A549 (cell line): ENCODE results near the gene MYO15A. TPM values are rescaled to one million over a fixed set of nuclear protein-coding genes. Genes with fewer than 3 reads are reported as not detected.

ENCODE experiments used
- ATAC-seq, 2 experiments: fragments of 200-7000 bp in 1 of 2; fragments of >200 bp in 1 of 2; cut with Nextera tagmentation in 1 of 2; cut with Tn5 transposase in 1 of 2; 3 replicates each; pipeline versions ENCODE4 v1.8.0 to v1.9.1; 2018 to 2020; ENCODE audit warnings: mild to moderate bottlenecking in 1 of 2, moderate library complexity in 1 of 2
- CTCF ChIA-PET: fragments of 300-600 bp; sonication (Branson Sonifier 250); formaldehyde crosslinking; extraction: SDS; loops from one replicate; lab custom pipeline; 2021; ENCODE audit warnings: antibody characterized with exemption, inconsistent platforms; lab: Yijun Ruan, JAX
- POLR2A ChIA-PET: fragments of 350-600 bp; formaldehyde crosslinking; extraction: SDS; loops from one replicate; lab custom pipeline; 2021; ENCODE audit warnings: antibody characterized with exemption, inconsistent platforms; lab: Yijun Ruan, JAX
- DNase-seq, 2 experiments: peaks; one replicate each; pipeline versions ENCODE4 v3.0.0 to v3.0.0-alpha.2; 2011 to 2016; ENCODE audit warnings: low read depth in 1 of 2, low spot score in 1 of 2
- FAIRE-seq: peaks from 2 replicates; lab custom pipeline; 2011; peaks lifted over from hg19 to GRCh38; lab: Jason Lieb, UNC
- H3K27ac ChIP-seq, 2 experiments: fragments of >200 bp; sonication (Bioruptor Twin); formaldehyde crosslinking; 3 replicates each; pipeline ENCODE4 v1.5.1; 2016 to 2017
- H3K4me1 ChIP-seq: fragments of >200 bp; sonication (Bioruptor Twin); formaldehyde crosslinking; 3 replicates; pipeline ENCODE4 v1.6.1; 2016
- H3K4me2 ChIP-seq: fragments of >200 bp; sonication (Bioruptor Twin); formaldehyde crosslinking; 3 replicates; pipeline ENCODE4 v1.6.1; 2016
- H3K4me3 ChIP-seq: fragments of >200 bp; sonication (Bioruptor Twin); formaldehyde crosslinking; 3 replicates; pipeline ENCODE4 v1.5.1; 2016
- H3K9me3 ChIP-seq: fragments of >200 bp; sonication (Bioruptor Twin); formaldehyde crosslinking; 3 replicates; pipeline ENCODE4 v1.6.1; 2016
- ATOH8 ChIP-seq: fragments of 250-450 bp; sonication (Bioruptor Pico); IDR thresholded peaks from 2 replicates; pipeline ENCODE4 v1.5.0; 2020; ENCODE audit warnings: low read depth, mild to moderate bottlenecking, moderate library complexity
- CBX2 ChIP-seq: fragments of 200-600 bp; sonication (generic); IDR thresholded peaks from 2 replicates; pipeline ENCODE4 v1.6.1; 2016; ENCODE audit warnings: low read depth, mild to moderate bottlenecking, borderline replicate concordance
- CEBPB ChIP-seq, 2 experiments: fragments of >200 bp in 1 of 2; sonication (Bioruptor Twin) in 1 of 2; formaldehyde crosslinking in 1 of 2; IDR thresholded peaks; 2 replicates each; pipeline ENCODE4 v1.6.1; 2012 to 2016
- CHD2 ChIP-seq: fragments of 150-350 bp; IDR thresholded peaks from 2 replicates; pipeline ENCODE4 v1.6.1; 2014; ENCODE audit warnings: low read length; ENCODE audit not compliant: partially characterized antibody
- CHD4 ChIP-seq: fragments of 200-600 bp; sonication (generic); IDR thresholded peaks from 2 replicates; pipeline ENCODE4 v1.6.1; 2016; ENCODE audit warnings: antibody characterized with exemption, mild to moderate bottlenecking, borderline replicate concordance
- EHMT2 ChIP-seq: fragments of 200-600 bp; sonication (generic); IDR thresholded peaks from 2 replicates; pipeline ENCODE4 v1.6.1; 2016; ENCODE audit warnings: antibody characterized with exemption, low read depth, mild to moderate bottlenecking, moderate library complexity
- EP300 ChIP-seq, 2 experiments: fragments of >200 bp; sonication (Bioruptor Twin); formaldehyde crosslinking; IDR thresholded peaks; 2 replicates in 1 of 2; 3 replicates in 1 of 2; pipeline ENCODE4 v1.6.1; 2016 to 2017
- FOSB ChIP-seq: fragments of 250-450 bp; sonication (Bioruptor Pico); IDR thresholded peaks from 2 replicates; pipeline ENCODE4 v1.5.0; 2020; ENCODE audit warnings: mild to moderate bottlenecking, moderate library complexity
- HOXA7 ChIP-seq: fragments of 250-450 bp; sonication (Bioruptor Pico); IDR thresholded peaks from 2 replicates; pipeline ENCODE4 v1.5.0; 2020; ENCODE audit warnings: mild to moderate bottlenecking, moderate library complexity
- HOXB13 ChIP-seq: fragments of 250-450 bp; sonication (Bioruptor Pico); IDR thresholded peaks from 2 replicates; pipeline ENCODE4 v1.5.0; 2020; ENCODE audit warnings: low read depth, mild to moderate bottlenecking, moderate library complexity
- KDM5A ChIP-seq: fragments of 200-600 bp; sonication (generic); IDR thresholded peaks from 2 replicates; pipeline ENCODE4 v1.6.1; 2016; ENCODE audit warnings: antibody characterized with exemption, mild to moderate bottlenecking
- MAX ChIP-seq: IDR thresholded peaks from 2 replicates; pipeline ENCODE4 v1.6.1; 2012
- MAZ ChIP-seq: fragments of 150-350 bp; IDR thresholded peaks from 2 replicates; pipeline ENCODE4 v1.6.1; 2014; ENCODE audit warnings: antibody characterized with exemption, low read depth, low read length, borderline replicate concordance
- MYC ChIP-seq: IDR thresholded peaks from 2 replicates; pipeline ENCODE4 v1.6.1; 2012; ENCODE audit warnings: mild to moderate bottlenecking, inconsistent platforms, low read length, improper control_type of control experiment, borderline replicate concordance
- RFX5 ChIP-seq: fragments of 450-650 bp; IDR thresholded peaks from 2 replicates; pipeline ENCODE4 v1.7.1; 2014; ENCODE audit warnings: antibody characterized with exemption, mild to moderate bottlenecking, moderate library complexity
- RNF2 ChIP-seq: fragments of 200-600 bp; sonication (generic); IDR thresholded peaks from 2 replicates; pipeline ENCODE4 v1.6.1; 2016; ENCODE audit warnings: low read depth, mild to moderate bottlenecking, antibody characterized with exemption, moderate library complexity, borderline replicate concordance
- SMC3 ChIP-seq: fragments of >200 bp; sonication (Bioruptor Twin); formaldehyde crosslinking; IDR thresholded peaks from 3 replicates; pipeline ENCODE4 v1.6.1; 2018; ENCODE audit warnings: inconsistent platforms
- SREBF2 ChIP-seq: fragments of 450-650 bp; IDR thresholded peaks from 2 replicates; pipeline ENCODE4 v1.6.1; 2014; ENCODE audit warnings: mild to moderate bottlenecking, moderate library complexity
- ZFP36 ChIP-seq: fragments of 450-650 bp; IDR thresholded peaks from 2 replicates; pipeline ENCODE4 v1.6.1; 2014; ENCODE audit warnings: borderline replicate concordance; ENCODE audit not compliant: partially characterized antibody
- ZNF302 ChIP-seq: fragments of 250-450 bp; sonication (Bioruptor Pico); IDR thresholded peaks from 2 replicates; pipeline ENCODE4 v1.9.0; 2021; ENCODE audit warnings: inconsistent platforms, mild to moderate bottlenecking, moderate library complexity
- WGBS: methylation state at CpG from one replicate; pipeline ENCODE4 v1.1.6; 2017; ENCODE audit errors: missing lambda C conversion rate; 5-methylcytosine and 5-hydroxymethylcytosine counted together
- polyA plus RNA-seq, 4 experiments: library from polyadenylated mRNA; depleted of rRNA in 3 of 4; stranded (reverse); fragments of >200 nt; fragmentation: RNase III in 1 of 4; extraction: RNeasy Plus Mini Kit Qiagen cat#74134 plus additional on column Dnase treatment in 1 of 4; gene quantifications; 2 replicates in 3 of 4; 3 replicates in 1 of 4; pipeline ENCODE4 v1.2.3, GENCODE V29; 2011 to 2017
- TF ChIP-seq, protein P1 (sequence below): IDR thresholded peaks from 2 replicates; pipeline ENCODE4 v1.6.1; 2012; ENCODE audit warnings: low read depth, borderline replicate concordance
- TF ChIP-seq, protein P2 (sequence below): fragments of 250-450 bp; sonication (Bioruptor Pico); IDR thresholded peaks from 2 replicates; pipeline ENCODE4 v1.5.0; 2021; ENCODE audit warnings: mild to moderate bottlenecking, moderate library complexity, borderline replicate concordance
- TF ChIP-seq, protein P3 (sequence below): fragments of >200 bp; sonication (Bioruptor Twin); formaldehyde crosslinking; IDR thresholded peaks from 3 replicates; pipeline ENCODE4 v1.6.1; 2016
- TF ChIP-seq, protein P4 (sequence below): fragments of 200-600 bp; sonication (generic); IDR thresholded peaks from 2 replicates; pipeline ENCODE4 v1.6.1; 2016; ENCODE audit warnings: antibody characterized with exemption, mild to moderate bottlenecking, moderate library complexity

MYO15A gene
- polyA plus RNA-seq, 2 of the 4 experiments (the other 2 are of a cell fraction): 0.22 to 0.26 TPM

GRCh38 chr17:18094409-18094807, 14.1 kb upstream of the MYO15A start (continued):
- no peak for TF ChIP-seq ATOH8 (CRISPR knock-in tag)
- no peak for TF ChIP-seq HOXA7 (CRISPR knock-in tag)
- no peak for TF ChIP-seq SREBF2
- TF ChIP-seq MAZ: no peak
- TF ChIP-seq MYC: no peak
- TF ChIP-seq SMC3: no peak
- no peak for TF ChIP-seq CEBPB (IDR thresholded peaks at IDR 0.05)
- no peak for TF ChIP-seq EP300 (IDR thresholded peaks at IDR 0.05)
- TF ChIP-seq HOXB13 (CRISPR knock-in tag): no peak
- TF ChIP-seq, protein P1, sequence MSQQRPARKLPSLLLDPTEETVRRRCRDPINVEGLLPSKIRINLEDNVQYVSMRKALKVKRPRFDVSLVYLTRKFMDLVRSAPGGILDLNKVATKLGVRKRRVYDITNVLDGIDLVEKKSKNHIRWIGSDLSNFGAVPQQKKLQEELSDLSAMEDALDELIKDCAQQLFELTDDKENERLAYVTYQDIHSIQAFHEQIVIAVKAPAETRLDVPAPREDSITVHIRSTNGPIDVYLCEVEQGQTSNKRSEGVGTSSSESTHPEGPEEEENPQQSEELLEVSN: no peak

DNA sequence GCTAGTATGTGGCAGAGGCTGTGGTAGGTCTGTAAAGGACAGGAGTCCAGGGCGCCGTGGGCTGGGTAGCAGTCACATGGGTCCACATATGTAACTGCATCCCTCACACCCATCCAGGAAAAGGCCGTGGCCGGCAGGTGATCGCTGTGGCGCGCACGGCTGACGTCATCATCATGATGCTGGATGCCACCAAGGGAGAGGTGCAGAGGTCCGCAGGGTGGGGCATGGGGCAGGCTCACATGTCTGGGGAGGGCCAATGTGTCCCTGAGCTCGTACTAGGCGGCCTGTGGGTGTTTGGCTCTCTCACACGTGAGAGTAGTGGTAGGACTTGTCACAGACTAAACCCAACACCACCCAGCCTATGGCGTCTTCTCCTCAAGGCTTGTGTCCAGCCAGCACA, 9.0 kb upstream of the MYO15A start:
- ATAC-seq (no peak), DNase-seq (no peak)
- Histone ChIP-seq H3K4me3 (no peak overlapping the region), H3K4me1 (no peaks in the 10 kb centered on the region)
- TF ChIP-seq MAX (no peak), FOSB (CRISPR knock-in tag) (no peak), ATOH8 (CRISPR knock-in tag) (no peak), ZNF302 (CRISPR knock-in tag) (no peak)
- TF ChIP-seq, all 56 proteins: peak for 0
- no peak for FAIRE-seq
- WGBS: 94% methylated on average over 14 of the region's 14 CpGs
- Histone ChIP-seq H3K27ac (no peak overlapping the region), H3K9me3 (no peaks in the 10 kb centered on the region), H3K4me2 (no peak overlapping the region)
- ChIA-PET CTCF (interaction anchor here (1.3 to 1.4 kb wide), 2 partner anchors 11 to 24 kb away, joined by 3 to 6 read pairs; partner anchors contain the start of gene DRG2), POLR2A (no interaction called here)

- WGBS: 94% methylated on average over 10 of the region's 10 CpGs
- Histone ChIP-seq H3K4me2 (no peak overlapping the region), H3K4me3 (no peak overlapping the region), H3K27ac (no peak overlapping the region), H3K4me1 (no peaks in the 10 kb centered on the region), H3K9me3 (no peaks in the 10 kb centered on the region)
- DNase-seq: no peak
- CTCF ChIA-PET: interaction anchor here (0.6 to 2.2 kb wide), 2 partner anchors 11 to 51 kb away, joined by 3 to 6 read pairs; no protein-coding TSS in a partner anchor
- no peak for ATAC-seq
- POLR2A ChIA-PET: no interaction called here
- FAIRE-seq: no peak
- no peak for TF ChIP-seq HOXA7 (CRISPR knock-in tag)
- TF ChIP-seq, protein P2, sequence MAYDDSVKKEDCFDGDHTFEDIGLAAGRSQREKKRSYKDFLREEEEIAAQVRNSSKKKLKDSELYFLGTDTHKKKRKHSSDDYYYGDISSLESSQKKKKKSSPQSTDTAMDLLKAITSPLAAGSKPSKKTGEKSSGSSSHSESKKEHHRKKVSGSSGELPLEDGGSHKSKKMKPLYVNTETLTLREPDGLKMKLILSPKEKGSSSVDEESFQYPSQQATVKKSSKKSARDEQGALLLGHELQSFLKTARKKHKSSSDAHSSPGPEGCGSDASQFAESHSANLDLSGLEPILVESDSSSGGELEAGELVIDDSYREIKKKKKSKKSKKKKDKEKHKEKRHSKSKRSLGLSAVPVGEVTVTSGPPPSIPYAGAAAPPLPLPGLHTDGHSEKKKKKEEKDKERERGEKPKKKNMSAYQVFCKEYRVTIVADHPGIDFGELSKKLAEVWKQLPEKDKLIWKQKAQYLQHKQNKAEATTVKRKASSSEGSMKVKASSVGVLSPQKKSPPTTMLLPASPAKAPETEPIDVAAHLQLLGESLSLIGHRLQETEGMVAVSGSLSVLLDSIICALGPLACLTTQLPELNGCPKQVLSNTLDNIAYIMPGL (CRISPR knock-in tag): no peak
- no peak for TF ChIP-seq EHMT2
- TF ChIP-seq EP300 (IDR thresholded peaks at IDR 0.05): no peak
- no peak for TF ChIP-seq MAZ
- no peak for TF ChIP-seq SMC3
- TF ChIP-seq KDM5A: no peak
- TF ChIP-seq CBX2: no peak
- TF ChIP-seq, protein P3, sequence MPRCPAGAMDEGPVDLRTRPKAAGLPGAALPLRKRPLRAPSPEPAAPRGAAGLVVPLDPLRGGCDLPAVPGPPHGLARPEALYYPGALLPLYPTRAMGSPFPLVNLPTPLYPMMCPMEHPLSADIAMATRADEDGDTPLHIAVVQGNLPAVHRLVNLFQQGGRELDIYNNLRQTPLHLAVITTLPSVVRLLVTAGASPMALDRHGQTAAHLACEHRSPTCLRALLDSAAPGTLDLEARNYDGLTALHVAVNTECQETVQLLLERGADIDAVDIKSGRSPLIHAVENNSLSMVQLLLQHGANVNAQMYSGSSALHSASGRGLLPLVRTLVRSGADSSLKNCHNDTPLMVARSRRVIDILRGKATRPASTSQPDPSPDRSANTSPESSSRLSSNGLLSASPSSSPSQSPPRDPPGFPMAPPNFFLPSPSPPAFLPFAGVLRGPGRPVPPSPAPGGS: no peak
- TF ChIP-seq ZFP36: no peak
- no peak for TF ChIP-seq CHD4
- no peak for TF ChIP-seq CEBPB (IDR thresholded peaks at IDR 0.05)
- no peak for TF ChIP-seq RNF2
- TF ChIP-seq, protein P4, sequence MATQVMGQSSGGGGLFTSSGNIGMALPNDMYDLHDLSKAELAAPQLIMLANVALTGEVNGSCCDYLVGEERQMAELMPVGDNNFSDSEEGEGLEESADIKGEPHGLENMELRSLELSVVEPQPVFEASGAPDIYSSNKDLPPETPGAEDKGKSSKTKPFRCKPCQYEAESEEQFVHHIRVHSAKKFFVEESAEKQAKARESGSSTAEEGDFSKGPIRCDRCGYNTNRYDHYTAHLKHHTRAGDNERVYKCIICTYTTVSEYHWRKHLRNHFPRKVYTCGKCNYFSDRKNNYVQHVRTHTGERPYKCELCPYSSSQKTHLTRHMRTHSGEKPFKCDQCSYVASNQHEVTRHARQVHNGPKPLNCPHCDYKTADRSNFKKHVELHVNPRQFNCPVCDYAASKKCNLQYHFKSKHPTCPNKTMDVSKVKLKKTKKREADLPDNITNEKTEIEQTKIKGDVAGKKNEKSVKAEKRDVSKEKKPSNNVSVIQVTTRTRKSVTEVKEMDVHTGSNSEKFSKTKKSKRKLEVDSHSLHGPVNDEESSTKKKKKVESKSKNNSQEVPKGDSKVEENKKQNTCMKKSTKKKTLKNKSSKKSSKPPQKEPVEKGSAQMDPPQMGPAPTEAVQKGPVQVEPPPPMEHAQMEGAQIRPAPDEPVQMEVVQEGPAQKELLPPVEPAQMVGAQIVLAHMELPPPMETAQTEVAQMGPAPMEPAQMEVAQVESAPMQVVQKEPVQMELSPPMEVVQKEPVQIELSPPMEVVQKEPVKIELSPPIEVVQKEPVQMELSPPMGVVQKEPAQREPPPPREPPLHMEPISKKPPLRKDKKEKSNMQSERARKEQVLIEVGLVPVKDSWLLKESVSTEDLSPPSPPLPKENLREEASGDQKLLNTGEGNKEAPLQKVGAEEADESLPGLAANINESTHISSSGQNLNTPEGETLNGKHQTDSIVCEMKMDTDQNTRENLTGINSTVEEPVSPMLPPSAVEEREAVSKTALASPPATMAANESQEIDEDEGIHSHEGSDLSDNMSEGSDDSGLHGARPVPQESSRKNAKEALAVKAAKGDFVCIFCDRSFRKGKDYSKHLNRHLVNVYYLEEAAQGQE: no peak
- TF ChIP-seq CHD2: no peak
- TF ChIP-seq, protein P1: no peak
- TF ChIP-seq RFX5: no peak
Measured at GRCh38 chr17:18100616-18101015, 7.9 kb upstream of the MYO15A start.
